Right ventricle myocardium inferior (tissue), 1 donor: Measurements from ENCODE around the gene KCNJ6. TPM values are rescaled to one million over a fixed set of nuclear protein-coding genes. Genes with fewer than 3 reads are reported as not detected.
A peak's percentile ranks its signal among the peaks of the same experiment; 100 is the strongest.
"Not testable (repeated sequence)": the region's sequence is repeated elsewhere in the genome, so short reads cannot be mapped to it uniquely, and the experiment has no call there.

Experiments used
- ATAC-seq: fragments of 200-7000 bp; cut with Tn5 transposase; one replicate; pipeline ENCODE4 v1.9.1; 2020; ENCODE audit warnings: mild to moderate bottlenecking, moderate library complexity
- DNase-seq: peaks from one replicate; pipeline ENCODE4 v3.0.0; 2021; ENCODE audit errors: missing footprints
- intact Hi-C: fragments of 100-400 bp; cut with DNase I; formaldehyde crosslinking; loops from one replicate; pipeline ENCODE4 v1.11.0; 2022
- long read RNA-seq: library from polyadenylated mRNA; unstranded; transcript quantifications from one replicate; pipeline ENCODE4 v2.0.0, GENCODE V29; 2021
- total RNA-seq: library from RNA; stranded (reverse); fragmentation: NEBNext Ultra II Directional; extraction: Animal tissue kit (Norgen Biotek cat#: 25700); gene quantifications from one replicate; pipeline ENCODE4 v1.2.1, GENCODE V29; 2021
- donor health status: DM: no; HTN: yes; CAD: no; lungs with severe emphysema.

Gene KCNJ6, protein sequence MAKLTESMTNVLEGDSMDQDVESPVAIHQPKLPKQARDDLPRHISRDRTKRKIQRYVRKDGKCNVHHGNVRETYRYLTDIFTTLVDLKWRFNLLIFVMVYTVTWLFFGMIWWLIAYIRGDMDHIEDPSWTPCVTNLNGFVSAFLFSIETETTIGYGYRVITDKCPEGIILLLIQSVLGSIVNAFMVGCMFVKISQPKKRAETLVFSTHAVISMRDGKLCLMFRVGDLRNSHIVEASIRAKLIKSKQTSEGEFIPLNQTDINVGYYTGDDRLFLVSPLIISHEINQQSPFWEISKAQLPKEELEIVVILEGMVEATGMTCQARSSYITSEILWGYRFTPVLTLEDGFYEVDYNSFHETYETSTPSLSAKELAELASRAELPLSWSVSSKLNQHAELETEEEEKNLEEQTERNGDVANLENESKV
- not detected for total RNA-seq
- long read RNA-seq = 0 reads

DNA sequence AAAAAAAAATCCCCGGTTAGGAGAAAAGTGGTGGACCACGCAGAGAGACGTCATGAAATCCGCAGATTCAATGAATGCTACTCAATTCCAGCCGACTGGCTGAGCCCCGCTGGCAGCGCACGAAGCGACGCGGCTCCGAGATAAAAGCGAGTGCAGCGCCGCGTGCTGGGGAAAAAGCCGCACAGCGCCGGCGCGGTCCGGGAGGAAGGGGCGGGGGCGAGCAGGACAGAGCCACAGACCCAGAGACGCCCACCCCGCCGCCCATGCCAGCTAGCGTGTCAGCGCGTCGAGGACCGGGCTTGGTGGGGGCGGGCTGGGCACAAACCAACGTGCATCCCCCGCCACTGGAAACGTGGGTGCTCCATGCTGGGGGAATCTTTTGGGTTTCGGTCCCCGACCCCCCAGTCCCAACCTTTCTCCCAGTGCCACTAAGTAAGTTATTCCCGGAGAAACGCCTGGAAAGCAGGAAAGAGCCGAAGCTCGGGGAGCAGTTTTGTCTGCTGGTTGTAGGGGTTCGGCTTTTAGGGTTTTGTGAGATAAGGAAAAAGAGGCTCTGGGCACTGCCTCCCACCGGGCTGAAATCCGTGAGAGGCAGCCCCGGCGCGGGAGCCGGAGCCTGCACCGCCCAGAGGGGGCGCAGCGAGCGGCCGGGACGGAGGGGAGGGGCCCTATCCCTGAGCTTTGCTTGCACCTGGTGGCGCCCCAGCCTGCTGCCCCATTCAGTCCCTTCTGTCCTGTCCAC, at the start of gene KCNJ6:
KCNJ6 (minus strand) TSS at position 148 of the 742 bp plus-strand sequence. CDS start 75,775 bp downstream, outside the sequence.
- DNase-seq (peak; percentile 76), ATAC-seq (peak; percentile 50)
- intact Hi-C loops = loop anchor here (2.0 kb wide), 1 partner anchor 204 kb away; no protein-coding TSS in a partner anchor

DNA sequence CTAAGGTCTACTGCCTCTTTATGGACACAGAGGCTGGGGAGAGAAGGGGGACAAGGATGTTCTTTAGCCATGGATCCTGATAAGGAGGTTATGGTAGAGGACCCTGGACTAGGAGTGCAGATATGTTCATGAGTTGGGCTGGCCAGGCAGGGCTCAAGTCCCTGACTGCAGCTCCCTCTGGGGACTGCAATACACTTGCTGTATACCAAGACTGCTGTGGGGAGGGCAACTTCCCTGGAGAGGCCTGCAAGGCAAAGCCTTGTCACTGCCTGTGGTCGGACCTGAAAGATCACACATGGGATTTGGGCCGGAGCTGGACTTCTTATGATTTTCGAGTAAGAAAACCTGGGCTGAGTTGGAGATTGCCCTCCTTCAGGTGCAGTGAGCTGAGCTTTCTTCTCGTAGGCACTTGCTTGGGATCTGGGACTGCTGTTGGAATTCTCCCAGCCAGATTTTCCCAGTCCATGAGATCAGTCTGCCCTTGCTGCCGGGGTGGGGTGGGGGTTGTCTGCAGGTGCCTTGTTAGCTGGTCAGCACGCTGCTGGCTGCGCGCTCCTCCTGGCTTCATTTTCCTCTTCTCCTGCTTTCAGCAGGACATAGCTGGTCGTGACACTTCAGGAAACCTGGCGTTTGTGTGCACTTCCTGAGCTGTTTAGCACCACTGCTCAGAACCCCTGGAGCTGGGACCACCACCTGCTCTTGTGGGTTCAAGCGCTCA, 49.0 kb upstream of the KCNJ6 start:
- intact Hi-C loops = no loop called here
- DNase-seq (no peak), ATAC-seq (no peak)

DNA sequence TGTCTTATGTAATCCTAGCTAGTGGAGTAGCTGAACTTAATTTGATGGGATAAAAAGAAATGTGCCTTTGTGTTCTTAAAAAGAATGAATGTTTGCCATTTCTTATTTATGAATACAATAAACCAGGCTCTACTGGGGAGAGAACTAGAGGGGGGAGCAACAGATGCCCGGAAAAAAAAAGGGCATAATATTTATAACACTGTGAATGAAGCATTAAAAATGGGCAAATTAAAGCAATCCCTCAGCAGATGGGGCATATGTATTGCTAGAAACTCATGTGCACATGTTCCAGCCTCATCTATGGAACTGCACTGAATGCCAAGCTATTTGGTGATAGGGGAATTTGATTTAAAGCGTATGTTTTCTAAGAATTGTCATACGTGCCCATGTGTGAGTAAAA, 42.3 kb upstream of the KCNJ6 start:
- DNase-seq (no peak), ATAC-seq (no peak)
- intact Hi-C loops = no loop called here

DNA sequence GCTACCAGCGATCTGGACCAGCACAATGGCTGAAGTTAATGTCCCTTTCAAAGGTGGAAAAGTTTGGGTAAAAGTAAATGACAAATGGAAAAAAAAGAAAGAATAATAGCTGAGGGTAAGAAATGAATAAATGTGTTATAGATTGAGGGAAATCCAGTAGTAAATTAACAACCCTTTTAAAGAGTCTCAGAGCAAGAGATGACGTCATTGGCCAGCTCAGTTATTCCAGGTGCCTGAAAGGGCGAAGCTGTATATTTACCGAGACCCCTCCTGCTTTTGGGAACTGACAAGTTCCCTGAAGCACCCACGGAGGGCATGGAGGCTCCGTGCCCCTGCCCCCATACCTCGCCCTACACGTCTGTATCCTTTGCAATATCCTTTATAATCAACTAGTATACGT, 40.5 kb upstream of the KCNJ6 start:
- ATAC-seq = no peak
- intact Hi-C loops = no loop called here
- DNase-seq = no peak

DNA sequence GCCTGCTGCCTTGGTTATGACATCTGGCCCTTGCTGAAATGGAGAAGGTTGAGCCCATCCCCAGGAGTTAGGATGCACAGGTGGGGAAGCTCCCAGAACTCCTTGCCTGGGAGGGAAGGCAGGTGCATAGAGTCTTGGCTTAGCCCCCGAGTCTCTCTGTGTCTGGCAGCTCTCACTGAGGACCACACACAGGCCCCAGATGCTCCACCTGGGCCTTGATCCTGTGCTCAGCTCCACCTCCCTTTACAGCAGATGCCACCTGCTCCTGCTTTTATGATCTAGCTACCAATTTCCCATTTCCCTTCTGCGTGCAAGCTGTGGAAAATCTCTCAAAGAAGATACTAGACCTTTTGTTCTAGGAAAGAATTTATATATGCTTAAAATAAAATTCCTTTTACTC, 28.8 kb upstream of the KCNJ6 start:
- intact Hi-C loops = no loop called here
- DNase-seq (no peak), ATAC-seq (no peak)

DNA sequence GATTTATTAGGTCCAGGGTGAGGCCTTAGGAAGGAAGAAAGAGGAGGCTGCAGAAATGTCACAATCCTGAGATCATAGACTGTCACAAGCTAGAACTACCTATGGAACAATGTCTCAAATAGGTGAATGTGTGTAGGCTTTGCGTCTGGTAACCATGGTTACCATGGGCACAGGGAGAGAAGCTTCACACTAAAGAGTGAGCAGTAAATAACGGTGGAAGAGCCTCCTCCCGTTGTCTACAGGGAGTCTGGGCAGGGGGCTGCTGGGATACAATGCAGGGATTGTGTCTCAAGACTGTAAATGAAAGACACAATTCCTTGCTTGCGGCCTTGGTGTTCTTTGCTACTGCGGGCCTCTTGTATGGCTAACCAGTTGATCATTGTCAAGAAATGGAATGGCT, 28.2 kb upstream of the KCNJ6 start:
- ATAC-seq = no peak
- no peak for DNase-seq
- intact Hi-C loops = no loop called here

DNA sequence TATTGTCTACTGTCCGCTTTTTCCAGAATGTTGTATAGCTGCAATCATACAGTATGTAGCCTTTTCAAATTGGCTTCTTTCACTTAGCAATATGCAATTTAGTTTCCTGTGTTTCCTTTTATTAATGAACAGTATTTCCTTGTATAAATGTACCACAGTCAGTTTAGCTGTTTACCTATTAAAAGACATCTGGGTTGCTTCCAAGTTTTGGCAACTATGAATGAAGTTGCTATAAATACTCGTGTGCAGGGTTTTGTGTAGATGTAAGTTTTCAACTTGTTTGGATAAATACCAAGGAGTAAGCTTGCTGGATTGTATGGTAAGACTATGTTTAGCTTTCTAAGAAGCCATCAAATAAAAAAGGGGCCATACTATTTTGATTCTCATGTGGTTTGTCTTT, 24.4 kb upstream of the KCNJ6 start:
- no peak for DNase-seq
- intact Hi-C loops = no loop called here
- no peak for ATAC-seq

DNA sequence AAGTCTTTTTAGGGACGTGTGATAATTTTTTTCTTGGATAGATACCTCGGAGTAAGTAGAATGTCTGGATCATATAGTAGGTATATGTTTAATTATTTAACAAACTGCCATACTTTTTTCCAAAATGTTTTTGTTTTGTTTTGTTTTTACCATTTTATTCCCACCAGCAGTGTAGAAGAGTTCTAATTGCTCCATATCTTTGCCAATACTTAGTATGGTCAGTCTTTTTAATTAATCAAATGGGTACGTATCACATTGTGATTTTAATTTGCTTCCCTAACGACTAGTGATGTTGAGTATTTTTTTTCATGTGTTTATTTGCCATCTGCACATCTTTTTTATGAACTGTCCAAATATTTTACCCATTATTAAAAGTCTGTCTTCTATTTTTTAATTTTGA, 23.6 kb upstream of the KCNJ6 start:
- ATAC-seq = no peak
- intact Hi-C loops = no loop called here
- no peak for DNase-seq

DNA sequence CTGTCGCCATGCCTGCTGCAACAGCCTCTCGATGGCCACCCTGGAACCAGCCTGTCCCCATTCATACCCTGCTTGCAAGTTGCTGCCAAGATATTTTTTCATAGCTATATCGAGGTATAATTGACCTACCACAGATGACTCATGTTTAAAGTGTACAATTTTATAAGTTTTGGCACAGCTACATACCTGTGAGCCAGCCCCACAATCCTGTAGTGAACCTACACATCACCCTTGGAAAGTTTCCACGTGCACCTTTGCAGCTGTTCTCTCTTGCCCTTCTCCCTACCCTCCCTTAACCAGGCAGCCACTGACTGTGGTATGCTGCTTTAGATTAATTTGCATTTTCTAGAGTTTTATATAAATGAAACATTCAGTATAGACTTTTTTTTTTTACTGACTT, 23.0 kb upstream of the KCNJ6 start:
- ATAC-seq = no peak
- intact Hi-C loops = no loop called here
- no peak for DNase-seq

DNA sequence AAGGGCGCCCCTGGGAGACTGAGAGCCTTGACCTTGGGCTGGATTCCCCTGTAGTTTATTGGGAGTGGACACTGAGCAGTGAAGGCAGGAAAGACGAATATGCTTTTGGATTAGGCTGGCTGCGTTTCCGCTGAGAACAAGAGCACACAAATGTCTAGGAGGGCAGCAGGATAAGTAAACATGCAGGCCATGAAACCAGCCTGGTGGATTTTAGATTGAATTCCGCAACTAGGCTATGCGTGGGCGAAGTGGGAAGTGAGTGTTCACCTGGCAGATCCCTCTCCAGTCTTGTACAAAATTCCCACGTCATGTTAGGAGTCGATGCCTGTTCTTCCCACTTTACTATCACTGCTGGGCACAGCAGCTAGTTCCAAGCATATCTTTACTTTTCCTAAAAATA, 21.4 kb upstream of the KCNJ6 start:
- ATAC-seq = no peak
- DNase-seq = no peak
- intact Hi-C loops = no loop called here

DNA sequence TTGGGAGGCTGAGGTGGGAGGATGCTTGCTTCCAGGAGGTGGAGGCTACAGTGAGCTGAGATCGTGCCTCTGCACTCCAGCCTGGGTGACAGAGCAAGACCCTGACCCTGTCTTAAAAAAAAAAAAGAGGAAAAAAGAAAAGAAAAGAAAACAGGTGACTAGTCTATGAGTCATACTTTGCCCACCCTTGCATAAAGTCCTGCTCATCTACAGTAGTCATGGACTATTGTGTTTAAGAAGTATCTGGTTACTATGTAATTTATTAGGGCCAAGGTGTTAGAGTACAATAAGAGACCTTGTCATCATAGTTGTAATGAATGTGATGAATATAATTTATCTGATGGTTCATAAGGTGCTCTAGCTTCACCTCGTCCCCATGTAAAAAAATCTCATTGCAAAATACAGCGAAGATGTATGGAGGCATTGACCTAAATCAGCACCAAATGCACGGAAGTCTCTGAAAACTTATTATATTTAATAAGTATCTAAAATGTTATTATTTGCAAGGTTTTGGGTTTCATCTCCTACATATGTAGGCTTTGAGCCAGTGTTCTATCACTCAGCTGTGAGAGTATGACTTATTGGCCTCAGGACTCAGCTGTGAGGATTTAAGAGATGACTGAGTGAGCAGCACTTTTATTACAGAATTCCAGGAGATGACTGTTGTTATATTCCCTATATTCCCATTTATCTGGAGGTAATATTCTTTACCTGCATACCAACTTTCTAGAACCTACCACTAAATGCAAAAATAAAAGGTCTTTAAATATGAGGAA, 19.9 kb upstream of the KCNJ6 start:
- ATAC-seq (no peak), DNase-seq (no peak)
- intact Hi-C loops = no loop called here

DNA sequence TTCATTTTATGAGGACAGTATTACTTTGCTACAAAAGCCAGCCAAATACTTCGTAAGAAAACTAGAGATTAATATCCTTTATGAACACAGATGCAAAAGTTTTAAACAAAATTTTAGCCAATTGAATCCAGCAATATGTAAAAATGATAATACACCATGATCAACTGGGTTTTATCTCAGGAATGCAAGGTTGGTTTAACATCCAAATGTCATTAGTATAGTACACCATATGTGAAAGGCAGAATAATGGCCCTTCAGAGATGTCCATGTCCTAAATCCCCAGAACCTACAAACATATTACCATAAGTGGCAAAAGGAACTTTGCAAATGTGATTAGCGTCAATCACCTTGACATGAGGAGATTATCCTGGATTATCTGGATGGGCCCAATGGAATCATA, 16.7 kb upstream of the KCNJ6 start:
- DNase-seq = no peak
- intact Hi-C loops = no loop called here
- no peak for ATAC-seq

DNA sequence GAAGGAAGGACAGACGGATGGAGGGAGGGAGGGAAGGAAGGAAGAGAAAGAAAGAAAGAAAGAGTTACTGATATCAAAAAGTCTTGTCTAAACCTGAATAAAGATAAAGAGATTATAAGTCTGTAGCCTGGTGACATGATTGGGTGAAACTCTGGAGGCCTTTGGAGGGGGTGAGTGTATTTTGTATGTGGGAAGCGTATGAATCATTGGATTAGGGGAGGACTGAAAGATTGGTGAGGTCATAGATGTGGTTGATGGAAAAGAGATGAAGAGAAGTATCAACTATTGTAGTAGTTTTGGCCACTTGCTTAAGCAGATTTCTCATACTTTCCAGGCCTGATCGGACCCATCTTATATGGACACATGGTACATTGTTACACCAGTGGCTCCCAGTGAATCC, 11.5 kb upstream of the KCNJ6 start:
- DNase-seq (no peak), ATAC-seq (no peak)
- intact Hi-C loops = no loop called here

DNA sequence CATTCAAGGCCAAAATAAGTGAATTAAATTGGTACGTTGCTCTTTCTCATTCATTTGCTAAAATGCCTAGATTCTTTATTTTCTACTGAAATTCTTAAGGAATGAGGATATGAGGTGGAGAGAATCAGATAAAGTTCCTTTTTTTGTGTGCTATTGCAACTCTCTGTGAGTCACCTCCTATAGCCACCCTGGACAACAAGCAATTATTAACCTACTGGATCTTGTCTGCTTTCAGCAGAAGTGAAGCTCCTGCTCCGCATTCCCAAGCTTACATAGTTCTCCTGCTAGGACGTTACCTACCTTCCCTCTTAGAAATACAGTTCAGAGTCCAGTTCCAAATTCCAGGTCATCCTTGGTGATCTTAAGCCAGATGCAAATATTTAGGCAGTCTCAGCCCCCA, 4.8 kb upstream of the KCNJ6 start:
- no peak for ATAC-seq
- intact Hi-C loops = no loop called here
- DNase-seq = no peak

DNA sequence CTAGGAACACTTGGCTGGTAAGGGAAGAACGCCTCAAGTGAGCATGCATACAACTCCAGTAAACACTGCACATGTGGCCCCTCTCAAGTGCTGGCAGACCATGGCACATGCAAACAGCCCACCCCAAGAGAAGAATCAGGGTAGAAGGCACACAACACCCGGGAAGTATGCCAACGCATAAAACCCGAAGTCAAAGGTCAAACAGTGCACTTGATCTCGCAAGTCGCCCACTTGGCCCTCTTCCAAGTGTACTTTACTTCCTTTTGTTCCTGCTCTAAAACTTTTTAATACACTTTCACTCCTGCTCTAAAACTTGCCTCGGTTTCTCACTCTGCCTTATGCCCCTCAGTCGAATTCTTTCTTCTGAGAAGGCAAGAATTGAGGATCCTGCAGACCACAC, 4.0 kb upstream of the KCNJ6 start:
- intact Hi-C loops, DNase-seq, ATAC-seq: not testable (repeated sequence)

DNA sequence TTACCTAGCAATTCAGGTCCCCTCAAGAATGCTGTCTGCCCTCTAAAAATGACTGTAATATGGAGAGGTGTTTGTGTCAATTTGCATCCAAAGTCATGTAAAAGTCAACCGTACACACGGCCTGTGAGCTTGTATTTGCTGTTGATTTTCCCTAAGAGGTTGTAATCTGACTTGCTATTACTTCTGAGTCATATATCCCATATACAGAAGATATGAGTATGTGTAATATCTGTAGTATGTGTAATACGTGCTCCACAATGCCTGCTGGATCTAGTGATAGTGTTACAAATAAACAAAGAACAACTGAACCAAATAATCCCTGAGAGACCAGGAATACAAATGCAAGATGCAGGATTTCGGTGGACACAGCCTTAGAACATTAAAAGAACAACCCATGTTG, 1.4 kb upstream of the KCNJ6 start:
- ATAC-seq (no peak), DNase-seq (no peak)
- intact Hi-C loops = loop anchor here (2.0 kb wide), 1 partner anchor 205 kb away; no protein-coding TSS in a partner anchor

DNA sequence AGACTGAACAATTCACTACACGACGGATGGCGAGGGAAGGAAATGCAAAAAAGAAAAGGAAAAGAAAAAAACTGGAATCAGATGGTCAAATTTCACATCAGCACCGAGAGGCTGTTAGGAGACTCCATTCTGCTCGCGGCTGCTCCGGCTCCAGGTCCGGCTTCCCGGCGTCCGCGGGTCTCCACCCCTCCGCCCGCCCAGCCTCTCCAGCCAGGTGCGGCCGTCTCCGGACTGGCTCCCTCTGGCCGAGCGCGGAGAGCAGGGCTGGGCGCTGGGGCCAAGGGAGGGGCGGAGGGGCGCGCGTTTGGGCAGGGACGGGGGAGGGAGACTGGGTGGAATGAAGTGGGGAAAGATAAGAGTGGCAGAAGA, 332 bp downstream of the KCNJ6 start:
- no peak for DNase-seq
- no peak for ATAC-seq
- intact Hi-C loops = loop anchor here (2.0 kb wide), 1 partner anchor 203 kb away; no protein-coding TSS in a partner anchor

DNA sequence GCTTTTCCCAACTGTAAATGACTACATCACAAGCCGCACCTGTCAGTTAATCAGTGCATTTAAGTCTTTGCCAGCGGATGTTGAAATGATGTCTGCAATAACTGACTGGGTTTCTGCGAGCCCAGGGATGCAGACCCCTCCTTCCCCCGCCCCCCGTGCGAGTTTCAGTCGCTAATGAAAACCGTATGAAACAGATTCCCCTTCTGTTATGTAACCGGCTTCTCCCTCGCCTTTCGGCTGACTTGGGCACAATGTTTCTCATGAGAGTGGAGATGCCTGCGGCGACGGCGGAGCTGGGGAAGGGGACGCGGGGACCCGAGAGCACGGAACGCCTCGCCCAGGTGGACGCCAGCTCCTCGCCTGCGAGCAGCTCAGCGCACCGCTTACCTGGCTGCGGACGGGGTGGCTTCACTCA, 753 bp downstream of the KCNJ6 start:
- intact Hi-C loops = no loop called here
- no peak for DNase-seq
- no peak for ATAC-seq

DNA sequence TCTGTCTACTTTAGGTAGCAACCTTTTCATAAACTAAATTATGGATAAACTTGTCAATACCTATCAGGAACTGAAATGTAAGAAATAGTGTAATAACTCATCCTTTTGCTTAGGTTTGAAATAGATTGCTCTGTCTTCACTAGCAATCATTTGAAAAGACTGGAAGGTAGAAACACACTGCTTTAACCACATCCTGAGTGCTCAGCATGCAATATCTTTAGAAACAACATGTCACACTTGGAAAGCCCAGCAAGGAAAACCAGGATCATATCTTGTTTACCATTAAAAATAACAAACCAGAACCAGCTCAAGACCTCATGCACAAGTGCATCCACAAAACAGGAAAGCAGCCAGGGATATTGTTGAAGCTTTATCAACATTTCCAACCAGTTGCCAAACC, 3.6 kb downstream of the KCNJ6 start:
- intact Hi-C loops = no loop called here
- ATAC-seq (no peak), DNase-seq (no peak)
